OCI-LY3 (cell line): ENCODE results near the gene MYL10.

Source experiments
- EZH2phosphoT487 ChIP-seq: fragments of 200-600 bp; shearing (Covaris generic); IDR thresholded peaks from 2 replicates; pipeline ENCODE4 v1.6.1; 2018; ENCODE audit warnings: antibody characterized with exemption, mixed run types, low read depth
- TF ChIP-seq, protein P1 (sequence below): fragments of 200-600, 300-600 bp; sonication (generic); IDR thresholded peaks from 2 replicates; pipeline ENCODE4 v1.5.1; 2014; ENCODE audit warnings: antibody characterized with exemption, low read length, low read depth

DNA sequence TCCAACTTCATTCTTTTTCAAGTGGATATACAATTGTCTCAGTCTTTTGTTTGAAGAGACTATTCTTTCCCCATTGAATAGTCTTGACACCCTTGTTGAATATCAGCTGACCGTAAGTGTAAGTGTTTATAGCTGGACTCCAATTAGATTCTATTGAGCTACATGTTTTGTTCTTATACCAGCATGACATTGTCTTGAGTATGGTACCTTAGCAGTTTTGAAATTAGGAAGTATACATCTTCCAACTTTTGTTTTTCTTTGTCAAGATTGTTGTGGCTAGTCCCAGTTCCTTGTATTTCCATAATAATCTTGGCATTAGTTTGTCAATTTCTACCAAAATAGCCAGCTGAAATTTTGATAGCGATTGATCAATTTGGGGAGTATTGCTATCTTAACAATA, 56.9 kb downstream of the MYL10 start:
- TF ChIP-seq, protein P1, sequence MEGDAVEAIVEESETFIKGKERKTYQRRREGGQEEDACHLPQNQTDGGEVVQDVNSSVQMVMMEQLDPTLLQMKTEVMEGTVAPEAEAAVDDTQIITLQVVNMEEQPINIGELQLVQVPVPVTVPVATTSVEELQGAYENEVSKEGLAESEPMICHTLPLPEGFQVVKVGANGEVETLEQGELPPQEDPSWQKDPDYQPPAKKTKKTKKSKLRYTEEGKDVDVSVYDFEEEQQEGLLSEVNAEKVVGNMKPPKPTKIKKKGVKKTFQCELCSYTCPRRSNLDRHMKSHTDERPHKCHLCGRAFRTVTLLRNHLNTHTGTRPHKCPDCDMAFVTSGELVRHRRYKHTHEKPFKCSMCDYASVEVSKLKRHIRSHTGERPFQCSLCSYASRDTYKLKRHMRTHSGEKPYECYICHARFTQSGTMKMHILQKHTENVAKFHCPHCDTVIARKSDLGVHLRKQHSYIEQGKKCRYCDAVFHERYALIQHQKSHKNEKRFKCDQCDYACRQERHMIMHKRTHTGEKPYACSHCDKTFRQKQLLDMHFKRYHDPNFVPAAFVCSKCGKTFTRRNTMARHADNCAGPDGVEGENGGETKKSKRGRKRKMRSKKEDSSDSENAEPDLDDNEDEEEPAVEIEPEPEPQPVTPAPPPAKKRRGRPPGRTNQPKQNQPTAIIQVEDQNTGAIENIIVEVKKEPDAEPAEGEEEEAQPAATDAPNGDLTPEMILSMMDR = no peak
- TF ChIP-seq EZH2phosphoT487 = no peak
